ENCODE results near the gene HAUS8.

- TF ChIP-seq POLR2A (IDR thresholded peaks at IDR 0.05), result no peak
- TF ChIP-seq POLR2AphosphoS5 (IDR thresholded peaks at IDR 0.05), result peak in 2 of 3 donors; percentile 37 to 59
- no peak for TF ChIP-seq EP300 (IDR thresholded peaks at IDR 0.05; ENCODE audit: low read depth)
- TF ChIP-seq CTCF (IDR thresholded peaks at IDR 0.05), result no peak
Observed at GRCh38 chr19:17095141-17095919, 20.1 kb upstream of the HAUS8 start.
